Measurements from ENCODE around the gene FAM78B. TPM values are rescaled to one million over a fixed set of nuclear protein-coding genes. Genes with fewer than 3 reads are reported as not detected.

FAM78B gene
- total and polyA plus RNA-seq, 2 of the 8 experiments (the other 6 are each of a cell fraction or from before 2014, with no cell fraction given), result 2.3 to 3.6 TPM

- TF ChIP-seq CHD7 (IDR thresholded peaks at IDR 0.05; ENCODE audit: insufficient replicate concordance, low read length) (no peak), PHF8 (conservative IDR thresholded peaks at IDR 0.05; ENCODE audit: low read depth, low read length) (no peak), CREB1 (IDR thresholded peaks at IDR 0.05) (no peak), BACH1 (IDR thresholded peaks at IDR 0.05; ENCODE audit: low read length) (no peak), ZNF274 (IDR thresholded peaks at IDR 0.05; ENCODE audit: borderline replicate concordance, extremely low read depth, low read length) (no peak), TBP (IDR thresholded peaks at IDR 0.05; ENCODE audit: low read depth, low read length) (no peak)
These were observed 100.7 kb downstream of the FAM78B start (continued) for GRCh38 chr1:166066107-166066506.
